ENCODE measurements around the gene CYP2A7.
"Not testable (repeated sequence)": the region's sequence is repeated elsewhere in the genome, so short reads cannot be mapped to it uniquely, and the experiment has no call there.

DNA sequence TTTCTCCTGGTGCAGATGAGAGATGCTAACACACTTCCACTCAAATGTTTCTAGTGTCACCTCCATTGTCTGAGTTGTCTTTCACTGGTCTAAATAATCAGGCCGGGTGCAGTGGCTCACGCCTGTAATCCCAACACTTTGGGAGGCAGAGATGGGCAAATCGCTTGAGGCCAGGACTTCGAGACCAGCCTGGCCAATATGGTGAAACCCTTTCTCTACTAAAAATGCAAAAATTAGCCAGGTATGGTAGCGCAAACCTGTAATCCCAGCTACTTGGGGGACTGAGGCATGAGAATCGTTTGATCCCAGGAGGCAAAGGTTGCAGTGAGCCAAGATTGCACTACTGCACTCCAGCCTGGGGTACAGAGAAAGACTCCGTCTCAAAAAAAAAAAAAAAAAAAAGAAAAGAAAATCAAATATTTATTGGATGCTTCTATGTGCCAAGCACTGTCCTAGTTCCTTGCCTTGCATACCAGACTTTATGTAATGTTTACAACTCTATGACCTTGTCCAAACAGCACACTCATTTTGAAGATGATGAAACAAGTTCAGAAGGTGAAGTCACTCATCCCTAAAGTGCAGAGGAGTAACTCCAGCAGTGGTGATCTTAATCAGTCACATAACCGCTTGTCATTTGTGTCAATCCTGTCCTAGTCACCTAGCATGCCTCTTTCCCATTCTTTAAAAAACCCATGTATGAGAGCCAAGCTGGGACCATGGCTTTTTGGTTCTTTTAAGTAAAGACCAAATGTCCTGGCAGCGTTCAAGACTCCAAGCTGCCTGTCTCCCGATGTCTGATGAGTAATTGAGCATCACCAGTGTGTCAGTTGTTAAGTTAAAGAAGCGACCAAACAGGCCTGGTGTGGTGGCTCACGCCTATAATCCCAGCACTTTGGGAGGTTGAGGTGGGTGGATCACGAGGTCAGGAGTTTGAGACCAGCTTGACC is 15.1 kb upstream of the CYP2A7 start:
- TF ChIP-seq, protein P1, sequence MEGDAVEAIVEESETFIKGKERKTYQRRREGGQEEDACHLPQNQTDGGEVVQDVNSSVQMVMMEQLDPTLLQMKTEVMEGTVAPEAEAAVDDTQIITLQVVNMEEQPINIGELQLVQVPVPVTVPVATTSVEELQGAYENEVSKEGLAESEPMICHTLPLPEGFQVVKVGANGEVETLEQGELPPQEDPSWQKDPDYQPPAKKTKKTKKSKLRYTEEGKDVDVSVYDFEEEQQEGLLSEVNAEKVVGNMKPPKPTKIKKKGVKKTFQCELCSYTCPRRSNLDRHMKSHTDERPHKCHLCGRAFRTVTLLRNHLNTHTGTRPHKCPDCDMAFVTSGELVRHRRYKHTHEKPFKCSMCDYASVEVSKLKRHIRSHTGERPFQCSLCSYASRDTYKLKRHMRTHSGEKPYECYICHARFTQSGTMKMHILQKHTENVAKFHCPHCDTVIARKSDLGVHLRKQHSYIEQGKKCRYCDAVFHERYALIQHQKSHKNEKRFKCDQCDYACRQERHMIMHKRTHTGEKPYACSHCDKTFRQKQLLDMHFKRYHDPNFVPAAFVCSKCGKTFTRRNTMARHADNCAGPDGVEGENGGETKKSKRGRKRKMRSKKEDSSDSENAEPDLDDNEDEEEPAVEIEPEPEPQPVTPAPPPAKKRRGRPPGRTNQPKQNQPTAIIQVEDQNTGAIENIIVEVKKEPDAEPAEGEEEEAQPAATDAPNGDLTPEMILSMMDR (IDR thresholded peaks at IDR 0.05) = not testable (repeated sequence)
- TF ChIP-seq POLR2A (IDR thresholded peaks at IDR 0.05) = not testable (repeated sequence)
